ENCODE measurements around the gene YEATS2.
"Not testable (repeated sequence)": the region's sequence is repeated elsewhere in the genome, so short reads cannot be mapped to it uniquely, and the experiment has no call there.

YEATS2 gene

DNA sequence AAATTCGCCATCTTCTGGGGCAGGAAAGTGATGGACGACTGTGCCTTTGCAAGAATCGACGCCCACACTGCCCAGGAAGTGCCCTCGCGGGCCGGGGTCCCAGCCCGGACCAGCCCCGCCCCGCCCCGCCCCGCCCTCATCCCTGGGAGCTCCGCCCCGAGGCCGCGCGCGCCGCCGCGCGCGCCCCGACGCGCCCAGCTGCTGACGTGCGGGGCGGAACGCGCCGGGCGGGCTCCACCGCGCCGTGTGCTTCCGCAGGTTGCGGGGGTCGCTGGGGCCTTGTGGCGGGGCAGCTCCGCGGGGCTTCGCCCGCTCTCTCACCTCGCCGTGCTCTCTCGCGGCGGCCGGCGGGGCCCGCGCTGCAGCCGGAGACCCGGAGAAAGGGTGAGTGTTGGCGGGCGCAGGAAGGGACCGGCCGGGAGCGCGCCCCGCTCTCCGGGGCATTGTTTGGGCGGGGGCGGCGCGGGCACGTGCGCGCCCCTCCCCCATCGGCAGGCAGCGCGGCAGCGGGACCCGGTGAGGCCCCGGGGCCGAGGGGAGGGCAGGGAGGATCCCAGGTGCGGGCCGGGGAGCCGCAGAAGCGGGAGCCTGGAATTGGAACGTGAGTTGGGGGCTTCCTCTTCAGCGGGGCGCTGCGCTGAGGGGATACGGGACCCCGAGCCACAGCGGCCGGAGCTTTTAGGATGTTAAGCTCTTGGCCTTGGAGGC lies at the start of gene YEATS2:
YEATS2 (plus strand) TSS at position 188 of the 708 bp plus-strand sequence. CDS start 17,366 bp downstream, outside the sequence.
- peak; percentile 48 to 61 (median 58) for DNase-seq

- no peak for DNase-seq
Measured at GRCh38 chr3:183650554-183650953, 47.0 kb upstream of the YEATS2 start.

GRCh38 chr3:183653209-183654064 lies 44.2 kb upstream of the YEATS2 start:
- no peak for DNase-seq

DNA sequence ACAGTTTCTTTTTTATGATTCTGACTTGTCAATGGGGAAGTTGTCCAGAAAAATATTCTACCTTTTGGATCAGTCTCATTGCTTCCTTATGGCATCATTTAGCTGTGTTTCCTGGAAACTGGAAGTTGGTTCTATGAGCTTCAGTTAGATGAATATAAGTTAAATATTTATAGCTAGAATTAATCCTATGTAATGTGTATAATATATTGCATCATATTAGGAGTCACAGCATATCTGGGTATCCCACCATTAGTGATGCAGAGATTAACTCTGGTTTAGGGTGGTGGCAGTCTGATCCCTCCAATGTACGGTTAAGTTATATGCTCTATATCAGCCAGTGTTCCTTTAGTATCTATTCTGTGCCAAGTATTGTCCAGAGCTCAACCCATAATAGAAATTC lies 42.9 kb upstream of the YEATS2 start:
- no peak for DNase-seq

GRCh38 chr3:183662099-183662498 lies 35.5 kb upstream of the YEATS2 start:
- DNase-seq, result no peak

DNA sequence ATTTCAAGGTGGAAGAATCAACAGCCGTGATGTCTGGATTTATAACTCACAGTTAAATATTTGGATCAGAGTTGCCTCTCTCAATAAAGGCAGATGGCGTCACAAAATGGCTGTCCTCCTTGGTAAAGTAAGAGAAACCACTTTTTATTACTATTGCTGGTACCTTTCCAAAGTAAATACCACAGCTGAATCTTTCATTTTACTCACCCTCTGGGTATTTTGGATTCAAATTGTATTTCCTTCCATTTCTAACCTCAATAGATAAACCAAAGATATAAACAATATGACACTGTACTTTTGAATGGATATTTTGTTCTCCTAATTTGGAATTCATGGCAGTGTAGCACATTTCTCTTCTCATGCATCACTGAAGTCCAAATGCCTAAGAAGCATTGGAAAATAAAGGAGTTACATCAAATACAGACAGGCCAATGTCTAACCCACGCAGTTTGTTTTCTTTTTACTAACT lies 32.6 kb upstream of the YEATS2 start:
- DNase-seq, result no peak

- no peak for DNase-seq
Measured at GRCh38 chr3:183680061-183680460, 17.5 kb upstream of the YEATS2 start.

DNA sequence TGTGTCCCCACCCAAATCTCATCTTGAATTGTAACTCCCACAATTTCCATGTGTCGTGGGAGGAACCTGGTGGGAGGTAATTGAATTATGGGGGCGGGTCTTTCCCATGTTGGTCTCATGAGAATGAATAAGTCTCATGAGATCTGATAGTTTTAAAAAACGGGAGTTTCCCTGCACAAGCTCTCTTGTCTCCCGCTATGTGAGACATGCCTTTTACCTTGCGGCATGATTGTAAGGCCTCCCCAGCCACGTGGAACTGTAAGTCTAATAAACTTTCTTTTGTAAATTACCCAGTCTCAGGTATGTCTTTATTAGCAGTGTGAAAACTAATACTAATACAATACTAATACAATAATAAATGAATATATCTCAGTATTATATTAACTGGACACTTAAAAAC lies 9.9 kb upstream of the YEATS2 start:
- DNase-seq, result no peak

DNA sequence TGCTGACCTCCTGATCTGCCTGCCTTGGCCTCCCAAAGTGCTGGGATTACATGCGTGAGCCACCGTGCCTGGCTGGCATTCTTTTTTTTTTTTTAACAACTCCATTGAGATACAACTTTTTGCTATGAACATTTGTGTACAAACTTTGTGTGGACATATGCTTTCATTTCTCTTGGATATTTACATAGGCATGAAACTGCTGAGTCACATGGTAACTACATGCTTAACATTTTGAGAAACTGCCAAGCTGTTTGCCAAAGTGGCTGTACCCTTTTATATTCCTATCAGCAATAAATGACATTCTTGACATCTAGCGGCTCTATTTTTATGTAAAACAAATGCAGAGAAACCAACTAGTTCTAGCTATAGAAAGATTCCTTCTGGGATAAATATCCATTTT lies 8.7 kb upstream of the YEATS2 start:
- DNase-seq, result no peak

DNA sequence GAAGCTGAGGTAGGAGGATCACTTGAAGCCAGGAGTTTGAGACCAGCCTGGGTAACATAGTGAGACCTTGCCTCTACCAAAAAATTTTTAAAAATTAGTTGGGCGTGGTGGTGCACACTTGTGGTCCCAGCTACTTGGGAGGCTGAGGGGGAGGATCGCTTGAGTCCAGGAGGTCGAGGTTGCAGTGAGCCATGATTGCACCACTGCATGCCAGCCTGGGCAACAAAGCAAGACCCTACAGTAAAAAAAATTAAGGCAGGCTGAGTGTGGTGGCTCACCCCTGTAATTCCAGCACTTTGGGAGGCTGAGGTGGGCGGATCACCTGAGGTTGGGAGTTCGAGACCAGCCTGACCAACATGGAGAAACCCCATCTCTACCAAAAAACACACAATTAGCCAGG lies 8.0 kb upstream of the YEATS2 start:
- not testable (repeated sequence) for DNase-seq

DNA sequence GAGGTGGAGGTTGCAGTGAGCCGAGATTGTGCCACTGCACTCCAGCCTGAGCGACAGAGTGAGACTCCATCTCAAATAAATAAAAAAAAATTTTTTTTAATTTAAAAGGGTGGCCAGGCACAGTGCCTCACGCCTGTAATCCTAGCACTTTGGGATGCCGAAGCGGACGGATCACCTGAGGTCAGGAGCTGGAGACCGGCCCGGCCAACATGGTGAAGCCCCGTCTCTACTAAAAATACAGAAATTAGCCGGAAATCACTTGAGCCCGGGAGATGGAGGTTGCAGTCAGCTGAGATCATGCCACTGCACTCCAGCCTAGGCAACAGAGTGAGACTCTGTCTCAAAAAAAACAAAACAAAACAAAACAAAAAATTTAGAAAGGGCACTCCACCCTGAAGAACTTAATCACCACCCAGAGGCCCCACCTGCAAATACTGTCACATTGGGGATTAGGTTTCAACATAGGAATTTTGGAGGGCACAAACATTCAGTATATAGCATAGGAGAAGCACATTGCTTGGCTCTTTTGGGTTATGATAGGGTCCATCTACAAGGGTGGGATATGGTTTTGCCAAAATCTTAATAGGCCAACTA lies 7.1 kb upstream of the YEATS2 start:
- no peak for DNase-seq

GRCh38 chr3:183692436-183692835 lies 5.2 kb upstream of the YEATS2 start:
- DNase-seq, result no peak

GRCh38 chr3:183695569-183696364 lies 1.8 kb upstream of the YEATS2 start:
- DNase-seq, result no peak

DNA sequence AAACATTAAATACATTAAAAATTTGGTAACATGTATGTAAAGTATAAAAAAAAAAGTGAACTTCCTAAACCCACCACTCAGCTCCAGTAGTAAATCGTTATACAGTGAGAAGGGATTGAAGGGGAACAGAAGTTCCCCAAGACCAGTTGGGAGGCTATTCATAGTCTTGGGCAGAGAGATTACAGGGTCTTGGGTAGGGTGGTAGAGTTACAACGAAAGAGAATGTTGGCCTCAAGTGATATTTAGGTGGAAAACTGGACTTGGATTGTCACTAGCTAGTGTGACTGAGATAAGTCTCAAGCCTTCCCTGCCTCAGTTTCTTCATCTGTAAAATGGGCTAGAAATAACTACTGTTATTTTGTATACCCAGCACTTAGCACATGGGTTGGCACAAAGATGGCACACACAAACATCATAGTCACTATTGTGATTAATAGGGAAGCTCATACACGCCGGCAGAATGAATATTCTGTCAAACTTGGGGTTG lies 431 bp upstream of the YEATS2 start:
- no peak for DNase-seq

GRCh38 chr3:183698318-183698751 lies 738 bp downstream of the YEATS2 start:
- peak in 2 of 4 experiments; percentile 10 to 43 for DNase-seq

GRCh38 chr3:183698756-183699155 lies 1.2 kb downstream of the YEATS2 start:
- DNase-seq, result no peak

DNA sequence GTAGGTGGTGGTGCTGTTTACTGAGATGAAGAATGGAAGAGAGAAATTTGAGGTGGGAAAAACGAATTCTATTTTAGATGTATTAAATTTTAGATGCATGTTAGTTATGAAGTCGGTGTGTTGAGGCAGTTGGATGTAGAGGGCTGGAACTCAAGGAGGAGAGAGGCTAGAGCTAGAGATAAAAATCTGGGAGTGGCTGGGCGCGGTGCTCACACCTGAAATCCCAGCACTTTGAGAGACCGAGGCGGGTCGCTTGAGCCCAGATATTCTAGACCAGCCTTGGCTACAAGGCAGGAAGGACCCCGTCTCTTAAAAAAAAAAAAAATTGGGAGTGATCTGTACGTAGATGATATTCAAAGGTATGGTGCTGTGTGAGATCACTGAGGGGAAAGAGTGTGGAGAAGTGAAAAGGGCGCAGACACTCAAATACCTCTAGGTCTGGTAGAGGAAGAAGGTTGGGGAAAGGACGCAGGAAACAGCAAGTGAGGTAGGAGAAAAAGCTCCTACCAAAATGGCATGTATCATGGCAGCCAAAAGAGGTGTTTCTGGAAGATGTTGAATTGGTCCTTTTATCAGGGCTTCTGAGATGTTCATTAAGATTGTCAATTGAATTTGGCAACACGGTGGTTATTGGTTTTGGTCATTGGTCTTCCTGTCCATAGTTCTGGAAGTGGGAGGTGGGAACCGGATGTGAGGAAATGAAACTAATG lies 1.8 kb downstream of the YEATS2 start:
- no peak for DNase-seq

- no peak for DNase-seq
Measured at GRCh38 chr3:183701744-183702143, 4.1 kb downstream of the YEATS2 start.

- not testable (repeated sequence) for DNase-seq
Measured at GRCh38 chr3:183703892-183704291, 6.3 kb downstream of the YEATS2 start.

- DNase-seq, result no peak
Measured at GRCh38 chr3:183710231-183710630, 12.6 kb downstream of the YEATS2 start.

DNA sequence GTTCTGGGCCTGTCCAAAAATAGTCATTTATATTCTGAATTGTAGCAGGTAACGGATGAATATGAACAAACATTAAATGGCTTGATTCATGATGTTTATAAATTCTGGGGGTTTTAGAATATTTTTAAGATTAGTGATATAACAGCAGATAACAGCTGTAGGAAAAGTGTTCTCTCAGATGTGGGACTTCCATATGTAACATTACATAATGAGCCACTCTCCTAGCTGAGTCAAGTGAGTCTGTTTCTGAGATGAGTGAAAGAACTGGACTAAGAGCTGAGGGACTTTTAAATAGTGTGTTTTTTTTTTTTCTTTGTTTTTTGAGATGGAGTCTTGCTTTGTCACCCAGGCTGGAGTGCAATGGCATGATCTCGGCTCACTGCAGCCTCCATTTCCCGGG lies 13.9 kb downstream of the YEATS2 start:
- no peak for DNase-seq

DNA sequence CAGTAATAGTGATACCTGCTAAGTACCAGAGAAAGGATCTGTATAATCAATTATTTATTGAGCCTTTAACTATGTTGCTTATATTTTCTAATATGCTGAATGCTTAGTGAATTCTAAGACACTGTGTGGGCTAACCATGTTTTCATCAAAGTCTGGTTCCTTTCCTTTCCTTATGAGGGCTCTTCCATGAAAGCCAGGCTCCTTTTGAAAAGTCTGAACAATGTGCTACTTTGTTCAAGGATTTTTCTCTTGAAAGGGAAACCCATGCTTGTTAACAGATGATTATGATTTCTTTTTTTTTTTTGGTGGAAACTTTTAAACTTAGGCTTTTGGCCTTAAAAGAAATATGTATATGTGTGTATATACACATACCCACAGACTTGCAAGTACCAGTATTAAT lies 17.0 kb downstream of the YEATS2 start:
- DNase-seq, result no peak
